Hepatocyte (in vitro differentiated cells): Measurements from ENCODE around the gene SPATA31E1. TPM values are rescaled to one million over a fixed set of nuclear protein-coding genes. Genes with fewer than 3 reads are reported as not detected.
A peak's percentile ranks its signal among the peaks of the same experiment; 100 is the strongest.

Experiments used
- DNase-seq: peaks from one replicate; pipeline ENCODE4 v3.0.0-alpha.2; 2016; ENCODE audit warnings: low spot score
- H2AFZ ChIP-seq: fragments of 200-600 bp; sonication (generic); 2 replicates; pipeline ENCODE4 v1.6.0; 2016; ENCODE audit warnings: antibody characterized with exemption, mild to moderate bottlenecking
- H3K27ac ChIP-seq: fragments of 200-600 bp; sonication (generic); 2 replicates; pipeline ENCODE4 v1.5.1; 2016; ENCODE audit warnings: mild to moderate bottlenecking
- H3K27me3 ChIP-seq: fragments of 200-600 bp; sonication (generic); 2 replicates; pipeline ENCODE4 v1.6.1; 2016
- H3K36me3 ChIP-seq: fragments of 200-600 bp; sonication (generic); replicated peaks from 2 replicates; pipeline ENCODE4 v1.5.1; 2016; ENCODE audit warnings: low read depth; ENCODE audit not compliant: insufficient read depth
- H3K4me1 ChIP-seq: fragments of 200-600 bp; sonication (generic); 2 replicates; pipeline ENCODE4 v1.5.1; 2016; ENCODE audit warnings: mild to moderate bottlenecking, moderate library complexity; ENCODE audit not compliant: insufficient read depth
- H3K4me2 ChIP-seq: fragments of 200-600 bp; sonication (generic); 2 replicates; pipeline ENCODE4 v1.6.0; 2016
- H3K4me3 ChIP-seq: fragments of 200-600 bp; sonication (generic); 2 replicates; pipeline ENCODE4 v1.5.1; 2016; ENCODE audit warnings: mild to moderate bottlenecking
- H3K79me2 ChIP-seq: fragments of 200-600 bp; sonication (generic); 2 replicates; pipeline ENCODE4 v1.6.0; 2017; ENCODE audit warnings: mild to moderate bottlenecking
- H3K9me2 ChIP-seq: fragments of 200-600 bp; sonication (generic); replicated peaks from 2 replicates; pipeline ENCODE4 v1.6.0; 2017; ENCODE audit warnings: mild to moderate bottlenecking; ENCODE audit not compliant: insufficient read depth
- H3K9me3 ChIP-seq: fragments of 200-600 bp; sonication (generic); 2 replicates; pipeline ENCODE4 v1.5.1; 2016; ENCODE audit warnings: low read depth, mild to moderate bottlenecking
- H4K20me1 ChIP-seq: fragments of 200-600 bp; sonication (generic); 2 replicates; pipeline ENCODE4 v1.6.0; 2016; ENCODE audit warnings: mild to moderate bottlenecking; ENCODE audit not compliant: insufficient read depth, poor library complexity, severe bottlenecking
- EZH2 ChIP-seq: fragments of 200-600 bp; sonication (generic); IDR thresholded peaks from 2 replicates; pipeline ENCODE4 v1.6.1; 2016; ENCODE audit warnings: antibody characterized with exemption, mild to moderate bottlenecking, borderline replicate concordance
- EZH2phosphoT487 ChIP-seq: fragments of 200-600 bp; sonication (generic); IDR thresholded peaks from one replicate; pipeline ENCODE4 v1.6.1; 2018; ENCODE audit warnings: antibody characterized with exemption, mild to moderate bottlenecking, low read depth, moderate library complexity; ENCODE audit not compliant: unreplicated experiment, severe bottlenecking
- WGBS: methylation state at CpG from one replicate; pipeline ENCODE4 v1.1.6; 2016; ENCODE audit warnings: low lambda C conversion rate; ENCODE audit errors: missing lambda C conversion rate; 5-methylcytosine and 5-hydroxymethylcytosine counted together
- polyA plus RNA-seq: library from polyadenylated mRNA; unstranded; fragments of >200 nt; fragmentation: Nextera tagmentation; extraction: Ambion mirVana; gene quantifications from 2 replicates; pipeline ENCODE4 v1.2.1, GENCODE V29; 2016
- total RNA-seq: library from RNA; depleted of rRNA; stranded (reverse); fragments of >200 nt; gene quantifications from 2 replicates; pipeline ENCODE4 v1.2.3, GENCODE V29; 2014
- TF ChIP-seq, protein P1 (sequence below): fragments of 200-600 bp; sonication (generic); IDR thresholded peaks from 2 replicates; pipeline ENCODE4 v1.5.1; 2016; ENCODE audit warnings: antibody characterized with exemption, mild to moderate bottlenecking; ENCODE audit not compliant: poor library complexity

Gene SPATA31E1
- total RNA-seq (0.08 TPM in 1 of 2 replicates, not detected in the other), polyA plus RNA-seq (0.05 TPM in 1 of 2 replicates, not detected in the other)

DNA sequence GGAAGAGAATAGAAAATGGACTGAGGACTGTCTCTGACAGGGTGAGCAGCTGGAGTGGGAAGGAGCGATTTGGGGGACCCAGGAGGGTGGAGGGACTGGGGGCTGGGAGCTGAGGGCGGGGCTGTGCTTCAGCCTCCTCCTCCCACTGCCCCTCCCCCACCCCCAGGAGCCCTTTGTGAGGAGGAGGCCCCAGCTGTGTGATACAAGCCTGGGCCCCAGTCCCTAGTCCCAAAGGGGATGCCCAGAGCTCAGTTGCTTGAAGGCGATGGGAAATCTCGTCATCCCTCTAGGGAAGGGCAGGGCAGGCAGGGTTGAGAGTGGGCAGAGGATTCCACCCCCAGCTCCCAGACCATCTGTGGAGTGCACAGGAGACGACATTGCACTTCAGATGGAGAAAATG, at the start of gene SPATA31E1:
Gene SPATA31E1, plus strand, starts transcription at position 251 of the 400 bp plus-strand sequence. Its CDS starts 15 bp downstream, at position 266.
- no peak for TF ChIP-seq EZH2
- TF ChIP-seq EZH2phosphoT487 = no peak
- TF ChIP-seq, protein P1, sequence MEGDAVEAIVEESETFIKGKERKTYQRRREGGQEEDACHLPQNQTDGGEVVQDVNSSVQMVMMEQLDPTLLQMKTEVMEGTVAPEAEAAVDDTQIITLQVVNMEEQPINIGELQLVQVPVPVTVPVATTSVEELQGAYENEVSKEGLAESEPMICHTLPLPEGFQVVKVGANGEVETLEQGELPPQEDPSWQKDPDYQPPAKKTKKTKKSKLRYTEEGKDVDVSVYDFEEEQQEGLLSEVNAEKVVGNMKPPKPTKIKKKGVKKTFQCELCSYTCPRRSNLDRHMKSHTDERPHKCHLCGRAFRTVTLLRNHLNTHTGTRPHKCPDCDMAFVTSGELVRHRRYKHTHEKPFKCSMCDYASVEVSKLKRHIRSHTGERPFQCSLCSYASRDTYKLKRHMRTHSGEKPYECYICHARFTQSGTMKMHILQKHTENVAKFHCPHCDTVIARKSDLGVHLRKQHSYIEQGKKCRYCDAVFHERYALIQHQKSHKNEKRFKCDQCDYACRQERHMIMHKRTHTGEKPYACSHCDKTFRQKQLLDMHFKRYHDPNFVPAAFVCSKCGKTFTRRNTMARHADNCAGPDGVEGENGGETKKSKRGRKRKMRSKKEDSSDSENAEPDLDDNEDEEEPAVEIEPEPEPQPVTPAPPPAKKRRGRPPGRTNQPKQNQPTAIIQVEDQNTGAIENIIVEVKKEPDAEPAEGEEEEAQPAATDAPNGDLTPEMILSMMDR = no peak
- 91% methylated on average over 4 of the region's 5 CpGs for WGBS
- H2AFZ ChIP-seq = no peak within 1 kb of the TSS

DNA sequence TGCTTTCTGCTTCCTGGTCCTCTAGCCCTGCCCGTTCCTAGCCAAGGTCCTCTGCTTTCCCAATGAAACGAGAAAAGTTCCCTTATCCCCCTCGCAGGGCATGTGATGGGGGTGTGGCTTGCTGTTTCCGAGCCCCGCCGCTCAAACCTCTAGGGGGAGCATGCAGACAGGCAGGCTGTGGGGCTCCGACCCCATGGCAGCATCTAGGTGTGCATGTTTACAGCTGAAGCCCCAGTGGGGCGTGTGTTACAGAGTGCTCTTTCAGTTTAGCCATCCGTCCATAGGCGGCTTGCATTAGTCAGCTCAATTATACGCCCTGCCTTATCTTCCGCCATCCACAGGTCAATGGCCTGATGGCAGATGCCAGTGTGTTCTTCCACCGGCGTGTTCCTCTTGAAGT, 48.3 kb upstream of the SPATA31E1 start:
- Histone ChIP-seq H3K27me3 (no peaks in the 10 kb centered on the region), H3K79me2 (no peaks in the 10 kb centered on the region), H4K20me1 (no peaks in the 10 kb centered on the region), H3K9me2 (no peaks in the 10 kb centered on the region), H3K27ac (no peak overlapping the region), H2AFZ (no peak overlapping the region), H3K4me3 (no peak overlapping the region), H3K4me1 (no peaks in the 10 kb centered on the region), H3K9me3 (no peaks in the 10 kb centered on the region), H3K4me2 (no peak overlapping the region), H3K36me3 (no peaks in the 10 kb centered on the region)
- WGBS = 64% methylated on average over 14 of the region's 14 CpGs
- peak; percentile 22 for DNase-seq
- TF ChIP-seq EZH2 (no peak), EZH2phosphoT487 (no peak)
- TF ChIP-seq, protein P1 = no peak

More for the DNA sequence above, at the start of gene SPATA31E1:
- H3K9me2 ChIP-seq = no peaks in the 10 kb centered on the region
- no peak within 1 kb of the TSS for H3K27ac ChIP-seq
- no peaks in the 10 kb centered on the region for H3K9me3 ChIP-seq
- H3K4me3 ChIP-seq = no peak within 1 kb of the TSS
- no peak for DNase-seq
- no peak within 1 kb of the TSS for H3K4me2 ChIP-seq
- no peaks in the 10 kb centered on the region for H3K36me3 ChIP-seq
- no peaks in the 10 kb centered on the region for H4K20me1 ChIP-seq
- H3K27me3 ChIP-seq = no peaks in the 10 kb centered on the region
- H3K4me1 ChIP-seq = no peaks in the 10 kb centered on the region
- no peaks in the 10 kb centered on the region for H3K79me2 ChIP-seq

DNA sequence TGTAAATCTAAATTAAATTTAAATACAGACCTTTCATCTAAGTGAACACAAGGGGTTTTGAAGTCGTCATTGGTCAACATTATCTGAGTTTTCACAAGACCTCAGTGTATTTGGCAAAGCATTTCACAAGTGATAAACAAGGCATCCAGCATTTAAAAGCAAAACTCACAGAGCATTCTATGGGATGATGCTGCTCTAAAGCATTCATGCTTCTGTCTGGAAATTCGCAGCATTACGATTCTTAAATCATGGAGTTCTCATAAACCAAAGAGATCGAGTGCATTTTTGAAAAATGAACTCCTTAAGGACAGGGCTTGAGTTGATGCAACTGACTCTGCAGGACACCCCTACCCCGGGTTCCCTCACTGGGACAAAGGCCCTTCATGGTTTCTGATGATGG, 46.1 kb upstream of the SPATA31E1 start:
- no peak overlapping the region for H3K4me2 ChIP-seq
- no peak overlapping the region for H3K27ac ChIP-seq
- no peak overlapping the region for H3K4me3 ChIP-seq
- 83% methylated on average over 5 of the region's 5 CpGs for WGBS
- H3K4me1 ChIP-seq = no peaks in the 10 kb centered on the region
- H3K79me2 ChIP-seq = no peaks in the 10 kb centered on the region
- H3K36me3 ChIP-seq = no peaks in the 10 kb centered on the region
- no peak overlapping the region for H2AFZ ChIP-seq
- H3K9me2 ChIP-seq = no peaks in the 10 kb centered on the region
- DNase-seq = no peak
- H3K27me3 ChIP-seq = no peaks in the 10 kb centered on the region
- no peaks in the 10 kb centered on the region for H4K20me1 ChIP-seq
- TF ChIP-seq EZH2phosphoT487 = no peak
- TF ChIP-seq EZH2 = no peak
- TF ChIP-seq, protein P1 = no peak
- no peaks in the 10 kb centered on the region for H3K9me3 ChIP-seq
